ENCODE data around the gene SLC16A4.
A peak's percentile ranks its signal among the peaks of the same experiment; 100 is the strongest.

Gene SLC16A4

DNA sequence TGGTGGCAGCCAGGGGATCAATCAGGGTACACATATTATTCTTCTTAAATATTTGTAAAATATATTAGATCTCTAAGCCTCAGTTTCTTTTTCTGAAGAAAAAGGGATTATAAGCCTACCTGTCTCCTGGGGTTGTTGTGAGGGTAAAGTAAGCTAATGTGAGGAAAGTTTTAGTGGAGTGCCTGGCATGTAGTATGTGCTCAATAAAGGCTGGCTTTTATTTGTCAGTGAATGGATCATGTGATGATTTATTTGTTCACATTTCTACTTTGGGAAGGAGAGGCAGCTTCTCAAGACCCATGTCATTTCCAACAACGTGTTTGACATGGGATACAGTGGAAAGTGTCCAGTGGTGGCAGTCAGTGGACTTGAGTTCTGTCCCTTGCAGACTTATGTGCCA lies 64.0 kb downstream of the SLC16A4 start:
- DNase-seq (ENCODE audit: low read depth): no peak

DNA sequence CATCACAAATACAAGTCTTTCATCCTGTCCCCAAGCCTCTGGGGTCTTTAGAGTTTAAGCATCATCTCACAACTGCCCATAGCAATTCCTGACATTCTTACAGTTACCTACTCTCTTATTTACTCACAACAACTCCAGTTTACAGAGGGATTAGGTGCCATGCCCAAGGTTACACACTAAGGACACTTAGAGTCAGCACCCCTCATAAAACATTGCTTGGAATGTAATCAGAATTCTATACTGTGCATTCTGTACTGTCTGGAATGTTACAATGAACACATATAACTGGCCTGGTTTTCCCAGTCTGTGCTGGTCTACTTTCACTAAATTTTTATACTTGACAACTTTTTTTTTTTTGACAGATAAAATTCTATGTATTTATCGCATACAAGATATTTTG lies 66.2 kb downstream of the SLC16A4 start:
- no peak for DNase-seq (ENCODE audit: low read depth)

DNA sequence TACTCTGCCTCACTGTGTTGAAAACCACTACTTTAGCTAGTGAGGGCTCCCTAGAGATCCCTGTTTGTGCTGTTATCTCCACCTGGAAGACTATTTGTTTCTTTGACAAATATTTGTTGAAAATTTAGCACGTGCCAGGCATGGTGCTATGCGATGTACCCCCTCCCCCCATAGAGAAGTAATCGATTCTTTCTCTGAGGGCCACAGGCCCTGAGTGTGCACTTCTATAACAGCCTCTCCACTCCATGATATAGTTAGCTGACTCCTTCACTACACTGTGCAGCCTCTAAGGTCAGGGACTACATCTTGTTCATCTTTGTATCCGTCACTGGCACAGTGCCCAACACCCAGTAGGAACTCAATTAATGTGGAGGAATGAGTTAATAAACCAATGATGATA lies 69.0 kb downstream of the SLC16A4 start:
- DNase-seq (ENCODE audit: low read depth): no peak

DNA sequence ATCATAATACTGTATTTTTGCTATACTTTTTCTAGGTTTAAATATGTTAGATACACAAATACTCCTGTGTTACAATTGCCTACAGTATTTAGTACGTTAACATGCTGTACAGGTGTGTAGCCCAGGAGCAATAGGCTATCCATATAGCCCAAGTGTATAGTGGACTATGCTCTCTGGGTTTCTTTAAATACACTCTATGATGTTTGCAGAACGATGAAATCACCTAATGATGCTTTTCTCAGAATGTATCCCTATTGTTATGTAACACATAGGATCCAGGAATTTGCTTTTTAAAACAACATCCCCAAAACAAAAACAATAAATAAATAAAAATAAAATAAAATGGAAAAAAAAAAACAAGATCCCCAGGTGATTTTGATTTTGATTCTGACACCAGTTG lies 69.8 kb downstream of the SLC16A4 start:
- no peak for DNase-seq (ENCODE audit: low read depth)

DNA sequence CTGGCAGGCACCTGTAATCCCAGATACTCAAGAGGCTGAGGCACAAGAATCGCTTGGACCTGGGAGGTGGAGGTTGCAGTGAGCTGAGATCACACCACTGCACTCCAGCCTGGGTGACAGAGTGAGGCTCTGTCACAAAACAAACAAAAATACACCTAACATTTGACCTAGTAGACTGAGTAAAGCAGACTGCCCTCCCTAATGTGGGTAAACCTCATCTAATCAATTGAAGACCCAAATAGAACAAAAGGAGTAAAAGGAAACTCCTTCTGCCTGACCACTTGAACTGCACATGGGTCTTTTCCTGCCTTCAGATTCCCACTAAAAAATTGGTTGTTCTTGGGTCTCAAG lies 70.7 kb downstream of the SLC16A4 start:
- no peak for DNase-seq (ENCODE audit: low read depth)

DNA sequence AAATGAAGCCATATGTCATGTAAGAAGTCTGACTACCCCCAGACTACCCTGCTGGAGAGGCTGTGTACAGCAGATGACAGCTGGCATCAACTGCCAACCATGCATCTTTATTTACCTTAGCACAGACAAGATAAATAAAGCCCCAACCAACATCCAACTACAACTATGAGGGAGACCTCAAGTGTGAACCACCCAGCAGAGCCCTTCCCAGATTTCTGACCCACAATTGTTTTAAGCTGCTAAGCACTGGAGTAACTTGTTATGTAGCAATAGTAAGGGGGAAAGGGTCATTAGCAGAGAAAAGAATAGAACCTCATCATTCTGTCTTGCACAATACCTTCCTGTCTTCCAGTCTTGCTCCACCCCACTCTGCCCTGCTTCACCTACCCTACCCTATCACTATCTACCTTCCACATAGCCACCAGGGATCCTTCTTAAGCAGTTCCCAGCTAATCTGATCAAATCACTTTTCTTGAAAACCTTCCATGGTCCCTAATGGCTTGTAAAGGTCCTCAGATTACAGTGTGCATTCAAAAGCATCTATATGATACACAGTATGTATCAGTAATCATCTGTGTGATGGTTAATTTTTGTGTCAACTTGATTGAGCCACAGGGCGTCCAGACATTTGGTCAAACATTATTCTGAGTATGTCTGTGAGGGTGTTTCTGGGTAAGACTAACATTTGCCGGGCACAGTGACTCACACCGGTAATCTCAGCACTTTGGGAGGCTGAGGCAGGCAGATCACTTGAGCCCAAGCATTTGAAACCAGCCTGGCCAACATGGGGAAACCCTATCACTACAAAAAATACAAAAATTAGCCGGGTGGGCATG lies 71.3 kb downstream of the SLC16A4 start:
- DNase-seq (ENCODE audit: low read depth): peak; percentile 35

DNA sequence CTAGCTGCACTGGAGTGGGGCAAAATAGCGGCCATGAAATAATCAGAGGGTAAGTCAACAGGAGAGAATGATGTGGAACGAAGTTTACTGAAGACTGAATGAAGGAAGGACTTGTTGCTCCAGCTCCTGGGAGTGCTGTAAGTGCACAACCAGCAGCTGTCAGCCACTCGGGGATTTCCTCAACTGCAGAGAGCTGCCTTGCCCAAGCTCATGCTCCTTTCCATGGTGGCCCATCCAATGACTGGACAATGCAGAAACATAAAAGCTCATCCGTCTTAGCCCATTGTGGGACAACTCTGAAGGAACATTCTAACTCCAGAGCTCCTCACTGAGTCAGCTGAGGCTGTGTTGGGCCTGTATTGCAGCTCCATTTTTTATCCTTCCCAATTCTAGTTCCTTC lies 72.8 kb downstream of the SLC16A4 start:
- no peak for DNase-seq (ENCODE audit: low read depth)

DNA sequence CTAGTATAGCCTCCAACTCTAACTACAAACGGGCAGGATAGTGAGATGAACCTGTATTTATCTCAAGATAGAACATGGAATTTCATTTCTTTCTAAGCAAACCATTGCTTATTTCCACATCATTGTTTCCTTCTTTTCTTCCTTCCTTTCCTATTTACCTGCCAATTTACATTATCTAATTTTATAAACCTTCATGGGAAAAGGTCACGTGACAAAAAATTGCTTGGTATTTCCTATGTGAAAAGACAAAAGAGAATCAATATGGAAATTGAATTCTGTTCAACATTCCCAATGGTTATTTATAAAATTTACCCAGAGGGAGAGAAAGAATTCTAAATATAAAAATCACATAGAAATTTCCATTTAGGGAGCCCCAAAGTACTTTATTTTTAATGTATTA lies 74.1 kb downstream of the SLC16A4 start:
- DNase-seq (ENCODE audit: low read depth): no peak

Data from amniotic epithelial cell (primary cell).